Omental fat pad (tissue), 4 donors: Measurements from ENCODE around the gene VPS18. TPM values are rescaled to one million over a fixed set of nuclear protein-coding genes. Genes with fewer than 3 reads are reported as not detected.

Experiments used
- ATAC-seq: fragments of 150-250 bp; one replicate; pipeline ENCODE4 v1.9.1; 2016; ENCODE audit warnings: mild to moderate bottlenecking, moderate library complexity; ENCODE audit not compliant: low FRiP score
- DNase-seq: peaks from one replicate; pipeline ENCODE4 v3.0.0-alpha.2; 2019; ENCODE audit warnings: low spot score
- small RNA-seq: library from RNA; depleted of rRNA; stranded (forward); fragments of <200 nt; gene quantifications from one replicate; pipeline ENCODE3, GENCODE V24; 2016
- total RNA-seq, 4 donors: library from RNA; depleted of rRNA; stranded (reverse); fragments of >200 nt; gene quantifications; one replicate each; pipeline ENCODE4 v1.1.0, GENCODE V29; 2016
- TF ChIP-seq, protein P1 (sequence below), 3 donors: fragments of 450-650 bp; IDR thresholded peaks; one replicate each; pipeline ENCODE4 v1.5.1; 2016 to 2017; ENCODE audit warnings: antibody characterized with exemption in 3 of 3, mild to moderate bottlenecking in 3 of 3, moderate library complexity in 2 of 3

The VPS18 gene
- total RNA-seq, 4 donors from 2014 or later = 25.2 to 32.9 (median 28.9) TPM

DNA sequence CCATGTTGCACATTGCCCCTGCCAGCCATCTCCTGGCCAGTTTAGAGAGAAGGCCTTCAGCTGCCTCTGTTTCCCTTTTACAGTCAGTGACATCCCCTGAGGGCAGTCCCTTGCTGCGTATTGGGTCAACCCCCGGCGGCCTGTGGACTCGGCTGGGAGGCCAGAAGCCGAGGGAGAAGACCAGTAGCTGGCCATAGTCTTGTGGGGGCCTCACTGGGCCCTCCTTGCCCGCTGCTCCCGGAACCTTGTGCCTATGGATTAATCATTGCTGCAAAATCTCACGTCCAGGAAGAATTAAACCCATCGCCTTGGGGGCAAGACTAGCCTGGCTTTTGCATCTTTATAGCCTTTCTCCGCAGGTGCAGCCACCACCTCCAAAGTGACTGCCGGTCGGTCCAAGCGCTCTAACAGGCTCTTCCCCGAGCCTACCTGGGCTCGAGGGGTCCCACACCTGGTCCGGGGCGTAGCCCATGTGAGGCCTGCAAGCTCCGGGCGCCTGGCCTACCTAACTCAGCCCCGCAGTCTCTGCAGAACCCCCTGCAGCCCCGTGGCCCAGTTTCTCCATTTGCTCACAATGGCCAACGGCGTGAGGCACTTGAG, 58.2 kb downstream of the VPS18 start:
- DNase-seq (no peak), ATAC-seq (no peak)
- TF ChIP-seq, protein P1, sequence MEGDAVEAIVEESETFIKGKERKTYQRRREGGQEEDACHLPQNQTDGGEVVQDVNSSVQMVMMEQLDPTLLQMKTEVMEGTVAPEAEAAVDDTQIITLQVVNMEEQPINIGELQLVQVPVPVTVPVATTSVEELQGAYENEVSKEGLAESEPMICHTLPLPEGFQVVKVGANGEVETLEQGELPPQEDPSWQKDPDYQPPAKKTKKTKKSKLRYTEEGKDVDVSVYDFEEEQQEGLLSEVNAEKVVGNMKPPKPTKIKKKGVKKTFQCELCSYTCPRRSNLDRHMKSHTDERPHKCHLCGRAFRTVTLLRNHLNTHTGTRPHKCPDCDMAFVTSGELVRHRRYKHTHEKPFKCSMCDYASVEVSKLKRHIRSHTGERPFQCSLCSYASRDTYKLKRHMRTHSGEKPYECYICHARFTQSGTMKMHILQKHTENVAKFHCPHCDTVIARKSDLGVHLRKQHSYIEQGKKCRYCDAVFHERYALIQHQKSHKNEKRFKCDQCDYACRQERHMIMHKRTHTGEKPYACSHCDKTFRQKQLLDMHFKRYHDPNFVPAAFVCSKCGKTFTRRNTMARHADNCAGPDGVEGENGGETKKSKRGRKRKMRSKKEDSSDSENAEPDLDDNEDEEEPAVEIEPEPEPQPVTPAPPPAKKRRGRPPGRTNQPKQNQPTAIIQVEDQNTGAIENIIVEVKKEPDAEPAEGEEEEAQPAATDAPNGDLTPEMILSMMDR (IDR thresholded peaks at IDR 0.05) = no peak

DNA sequence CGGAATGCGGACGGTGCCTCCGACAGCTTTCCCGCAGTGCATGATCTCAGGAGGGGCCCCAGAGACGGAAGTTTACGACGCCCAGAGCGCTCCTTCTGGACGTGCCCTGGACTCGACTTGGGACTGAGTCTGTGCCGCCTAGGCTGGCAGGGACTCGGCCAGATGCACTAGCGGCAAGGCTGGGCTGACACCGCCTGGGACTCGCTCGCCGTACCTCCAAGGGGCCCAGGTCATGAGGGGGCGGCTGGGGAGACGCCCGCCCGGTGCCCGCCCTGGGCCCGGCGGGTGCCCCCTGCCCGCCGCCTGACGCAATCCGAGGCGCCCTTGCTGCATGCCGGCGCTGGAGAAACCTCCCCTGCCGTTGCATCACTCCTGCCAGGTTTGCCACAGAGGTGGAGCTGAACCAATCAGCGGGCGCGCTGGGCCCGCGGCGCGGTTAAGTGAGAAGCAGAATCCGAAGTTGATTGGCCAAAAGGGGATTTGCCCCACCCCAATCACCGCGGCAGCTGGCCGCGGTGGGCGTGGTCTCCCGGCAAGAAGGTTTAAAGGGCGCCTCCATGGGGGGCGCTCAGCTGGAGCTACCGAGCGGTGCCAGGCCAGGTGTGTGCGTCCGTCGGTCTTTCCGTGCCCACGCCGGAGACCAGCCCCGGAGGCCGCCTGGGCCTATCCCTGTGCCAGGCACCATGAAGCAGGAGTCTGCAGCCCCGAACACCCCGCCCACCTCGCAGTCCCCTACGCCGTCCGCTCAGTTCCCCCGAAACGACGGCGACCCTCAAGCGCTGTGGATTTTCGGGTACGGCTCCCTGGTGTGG, 58.9 kb downstream of the VPS18 start, which contains the start of gene CHAC1:
Gene CHAC1, plus strand, starts transcription at position 571 of the 812 bp plus-strand sequence. Its CDS starts 113 bp downstream, at position 684.
- peak; percentile 88 for ATAC-seq
- peak; percentile 79 for DNase-seq
- TF ChIP-seq, protein P1 (IDR thresholded peaks at IDR 0.05) = no peak

Small RNAs within 50 kb of the gene (small RNA-seq; reads per million reads assigned to genes)
- gene AC025166.1 = not detected
- not detected for gene ISCA1P4

Other genes starting within 250 kb of the VPS18 start
- under 1 TPM in 2 of 4 donors, not detected in 2; 0.84 TPM for gene RAD51, start 199.3 kb upstream of the VPS18 start, total RNA-seq
- 10 to 100 TPM; 32.8 to 50.8 (median 43.7) TPM for gene RMDN3, start 139.2 kb upstream of the VPS18 start, total RNA-seq
- gene GCHFR, start 130.4 kb upstream of the VPS18 start, total RNA-seq = 100 to 1,000 TPM in 2 of 4 donors, 10 to 100 TPM in 2; 42.5 to 129 (median 97.1) TPM
- gene C15orf62, start 124.5 kb upstream of the VPS18 start, total RNA-seq = 1 to 10 TPM in 1 of 4 donors, under 1 TPM in 2, not detected in 1; 0.19 to 1.3 (median 0.50) TPM
- 10 to 100 TPM; 13.5 to 29.5 (median 21.1) TPM for gene ZFYVE19, start 87.4 kb upstream of the VPS18 start, total RNA-seq
- 10 to 100 TPM in 3 of 4 donors, 1 to 10 TPM in 1; 8.8 to 21.1 (median 17.1) TPM for gene DNAJC17, start 87.0 kb upstream of the VPS18 start, total RNA-seq
- not detected for gene PPP1R14D, start 65.7 kb upstream of the VPS18 start, total RNA-seq
- gene SPINT1, start 50.4 kb upstream of the VPS18 start, total RNA-seq = 10 to 100 TPM in 2 of 4 donors, 1 to 10 TPM in 1, under 1 TPM in 1; 0.95 to 16.2 (median 11.7) TPM
- not detected for gene RHOV, start 20.2 kb upstream of the VPS18 start, total RNA-seq
- 10 to 100 TPM in 2 of 4 donors, 1 to 10 TPM in 2; 5.8 to 27.6 (median 10.1) TPM for gene DLL4, start 34.9 kb downstream of the VPS18 start, total RNA-seq
- 10 to 100 TPM in 2 of 4 donors, 1 to 10 TPM in 1, under 1 TPM in 1; 0.63 to 63.6 (median 13.4) TPM for gene CHAC1, start 59.0 kb downstream of the VPS18 start, total RNA-seq
- 10 to 100 TPM; 27.9 to 31.6 (median 28.4) TPM for gene INO80, start 221.8 kb downstream of the VPS18 start, total RNA-seq